Effector CD4-positive, alpha-beta T cell (primary cell): ENCODE results near the gene SLC46A3.
"Not testable (repeated sequence)": the region's sequence is repeated elsewhere in the genome, so short reads cannot be mapped to it uniquely, and the experiment has no call there.

Experiments
- DNase-seq: peaks from one replicate; pipeline ENCODE4 v3.0.0-alpha.2; 2020

The SLC46A3 gene

DNA sequence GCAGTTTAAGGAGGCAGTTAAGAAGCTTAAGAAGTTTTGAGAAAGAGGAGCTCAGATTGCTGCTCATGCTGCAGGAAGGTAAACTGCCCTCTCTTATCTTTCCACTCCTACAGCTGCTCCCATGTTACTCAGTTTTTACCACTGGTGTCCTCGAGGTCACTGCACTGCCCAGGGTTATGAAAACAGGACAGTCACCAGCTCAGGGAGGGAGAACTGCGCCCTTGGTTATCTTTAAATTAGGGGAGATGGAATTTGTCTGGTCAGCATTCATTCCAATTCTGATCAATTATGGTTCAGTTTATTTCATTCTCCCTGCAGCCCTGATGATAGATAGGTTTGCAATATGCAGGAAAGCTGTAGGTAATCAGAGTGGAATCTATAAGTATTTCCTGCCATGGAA lies 10.8 kb upstream of the SLC46A3 start:
- no peak for DNase-seq

DNA sequence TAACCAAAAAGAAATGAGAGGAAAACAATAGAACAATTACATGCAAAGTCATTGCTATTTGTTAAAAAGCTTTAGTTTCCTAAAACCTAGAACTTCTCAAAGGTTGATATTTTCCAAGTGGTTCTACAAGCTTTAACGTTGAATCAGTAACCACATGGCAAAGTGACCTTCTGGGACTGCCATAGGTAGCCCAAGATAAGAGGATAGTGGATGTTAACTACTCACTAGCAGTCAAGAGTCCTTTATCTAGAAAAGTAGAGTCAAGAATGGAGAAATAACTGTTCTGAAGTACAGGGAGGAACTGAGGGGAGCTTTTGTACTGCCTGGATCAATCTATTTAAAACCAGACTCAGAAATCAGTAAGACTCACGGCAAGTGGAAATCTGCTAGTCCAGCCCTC lies 9.9 kb upstream of the SLC46A3 start:
- no peak for DNase-seq

DNA sequence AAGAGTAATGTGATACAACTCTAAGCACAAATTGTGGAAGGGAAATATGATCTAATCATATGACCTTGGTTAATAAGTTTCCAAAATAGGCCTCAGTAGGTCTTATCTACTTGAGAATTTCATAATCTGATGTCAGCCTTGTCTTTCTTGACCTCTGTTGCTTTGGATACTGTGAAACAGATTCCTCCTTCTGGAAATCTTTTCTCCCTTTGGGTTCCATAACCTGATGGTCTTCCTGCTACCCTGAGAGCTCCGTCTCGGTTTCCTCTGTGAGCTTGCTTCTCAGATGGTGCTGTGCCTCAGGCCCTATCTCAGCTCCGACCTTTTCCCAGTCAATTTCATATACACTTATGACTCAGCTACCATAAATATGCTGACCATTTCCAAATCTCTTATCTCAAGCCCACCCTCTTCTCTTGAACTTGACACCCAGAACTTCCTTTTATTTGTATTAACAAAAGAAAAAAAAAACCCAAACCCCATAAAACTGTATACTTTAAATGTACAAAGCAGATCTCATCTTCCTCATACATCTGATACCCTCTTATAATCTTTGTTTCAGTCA lies 6.4 kb upstream of the SLC46A3 start:
- no peak for DNase-seq

DNA sequence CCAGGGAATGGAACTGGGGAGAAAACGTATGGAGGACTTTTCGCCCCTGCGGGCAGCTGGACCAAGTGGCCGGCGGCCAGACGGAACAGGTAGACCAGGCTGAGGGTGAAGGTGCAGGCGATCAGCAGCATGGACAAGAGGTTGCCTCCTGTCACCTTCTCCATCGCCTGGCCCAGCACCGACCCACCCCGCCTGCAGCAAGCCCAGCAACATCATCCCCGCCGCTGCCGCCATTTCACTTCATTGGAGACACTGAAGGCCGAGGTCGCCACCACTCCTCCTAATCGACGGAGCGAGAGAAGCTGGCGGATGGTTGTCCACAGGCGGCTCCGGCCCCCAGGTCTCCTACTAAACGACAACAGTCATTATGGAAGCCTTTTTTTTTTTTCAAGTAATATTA lies 5.0 kb upstream of the SLC46A3 start:
- no peak for DNase-seq

DNA sequence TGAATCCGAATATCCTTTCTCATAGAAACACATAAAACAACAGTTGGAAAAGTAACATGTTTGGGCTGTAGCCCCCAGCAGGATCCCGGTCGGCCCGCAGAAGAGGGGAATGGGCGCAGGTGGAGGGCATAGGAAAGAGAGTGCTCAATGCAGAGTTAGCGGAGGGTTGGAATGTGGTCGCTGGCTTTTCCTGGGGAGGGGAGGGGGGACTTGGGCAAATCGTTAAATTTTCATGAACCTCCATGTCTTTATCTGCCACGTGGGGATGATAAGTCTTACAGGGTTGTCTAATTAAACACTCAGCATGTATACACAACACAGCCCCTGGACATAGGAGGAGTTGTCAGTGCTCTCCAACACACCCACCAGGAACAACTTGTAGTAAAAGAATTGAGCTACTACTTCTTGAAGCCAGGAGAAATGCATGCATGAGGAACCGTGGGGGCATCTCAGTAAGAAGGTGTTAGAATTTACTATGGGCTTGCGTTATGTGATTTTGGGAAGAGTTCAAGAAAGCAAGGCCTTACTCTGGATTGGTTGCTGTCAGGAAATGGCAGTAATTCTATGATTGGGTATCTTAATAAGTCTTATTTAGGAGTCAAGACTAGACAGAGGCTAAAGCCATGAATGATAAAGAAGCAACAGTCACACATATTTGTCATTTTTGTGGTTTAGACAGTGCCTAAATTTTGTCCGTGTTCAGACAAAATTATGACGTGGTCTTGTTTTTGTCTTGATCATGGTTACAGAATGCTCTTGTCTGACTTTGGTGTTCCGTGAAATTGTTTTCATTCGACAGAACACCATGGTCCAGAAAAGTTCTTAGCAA lies 671 bp upstream of the SLC46A3 start:
- no peak for DNase-seq

DNA sequence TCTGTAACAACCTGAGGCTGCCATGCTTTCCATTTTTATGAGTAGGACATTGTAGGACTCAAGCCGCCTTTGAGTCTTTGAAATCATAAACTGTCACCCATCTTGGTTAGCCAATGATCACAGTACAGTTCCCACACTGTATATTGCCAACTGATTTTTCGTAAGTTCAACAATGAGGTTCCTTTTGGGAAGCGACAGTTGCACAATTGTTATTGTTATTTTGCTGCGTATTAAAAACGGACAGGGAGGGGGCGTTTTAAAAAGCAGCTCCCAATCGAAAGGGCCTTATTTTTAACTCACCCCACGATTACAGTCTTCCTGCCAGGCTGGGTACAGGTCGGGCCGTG lies 601 bp downstream of the SLC46A3 start:
- DNase-seq: no peak

DNA sequence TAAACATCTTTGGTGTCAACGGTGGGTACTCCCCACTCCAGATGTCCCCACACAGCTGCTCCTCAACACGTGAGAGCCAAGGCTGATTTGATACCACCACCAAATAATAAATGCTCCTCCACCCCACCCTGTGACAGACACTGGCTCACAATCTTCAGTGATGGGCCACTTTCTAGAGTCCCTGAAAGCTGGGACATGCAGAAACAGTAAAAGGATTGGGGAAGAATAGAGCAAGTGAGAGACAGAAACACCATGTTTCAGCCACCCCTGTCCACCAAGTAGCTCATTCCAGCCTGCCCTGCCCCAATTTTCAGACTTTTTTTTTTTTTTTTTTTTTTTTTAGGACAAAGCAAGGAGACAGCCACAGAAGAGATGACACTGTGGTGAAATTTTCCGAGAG lies 1.6 kb downstream of the SLC46A3 start:
- no peak for DNase-seq

DNA sequence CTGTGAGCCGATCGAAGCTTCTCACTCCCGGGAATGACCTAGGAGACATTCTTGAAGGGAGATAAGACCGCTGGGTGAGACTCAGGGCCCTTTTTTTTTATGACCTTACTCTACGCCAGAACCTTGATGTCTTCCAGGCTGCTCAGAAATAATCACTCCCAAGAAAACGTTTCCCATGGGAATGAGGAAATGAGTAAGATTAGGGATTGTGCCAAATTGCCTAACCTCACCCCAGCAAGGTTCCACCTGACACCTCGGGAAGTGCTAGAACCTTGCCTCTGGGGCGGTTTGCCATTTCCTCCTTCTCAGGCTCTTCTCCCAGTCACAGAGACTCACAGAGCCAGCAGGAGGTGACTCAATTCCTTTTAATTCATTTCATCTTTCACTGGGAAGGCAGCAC lies 2.3 kb downstream of the SLC46A3 start:
- DNase-seq: no peak

DNA sequence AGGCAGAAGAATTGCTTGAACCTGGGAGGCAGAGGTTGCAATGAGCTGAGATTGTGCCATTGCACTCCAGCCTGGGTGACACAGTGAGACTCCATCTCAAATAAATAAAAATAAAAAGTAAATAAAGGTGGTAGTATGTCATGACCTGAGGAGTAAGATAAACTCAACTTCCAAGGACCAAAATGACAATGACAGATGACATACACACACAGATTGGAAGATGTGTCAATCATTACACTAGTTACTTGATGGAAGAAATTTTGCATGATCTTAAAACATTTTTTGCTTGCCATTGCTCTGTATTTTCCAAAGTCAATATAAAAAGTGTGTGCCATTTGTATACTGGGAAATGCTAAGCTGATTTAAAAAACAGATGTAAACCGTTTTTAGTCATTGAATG lies 4.1 kb downstream of the SLC46A3 start:
- DNase-seq: no peak

DNA sequence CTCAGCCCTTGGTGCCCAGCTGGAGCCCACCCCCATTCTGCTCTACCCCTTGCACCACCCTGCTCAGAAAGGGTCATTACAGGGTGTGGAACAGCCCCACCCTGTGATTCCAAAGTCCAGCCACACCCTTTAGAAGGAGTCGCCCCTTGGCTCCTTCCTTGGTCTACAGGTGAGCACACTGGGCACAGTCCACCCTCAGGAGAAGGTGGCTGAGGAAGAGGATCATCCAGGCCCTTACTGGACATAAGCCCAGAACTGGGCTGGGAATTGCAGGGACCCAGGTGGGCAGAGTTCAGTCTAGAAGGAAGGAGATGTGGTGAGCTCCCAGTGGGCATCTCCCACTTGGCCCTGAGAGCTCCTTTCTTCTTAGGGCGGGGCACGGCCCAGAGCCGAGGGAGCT lies 8.6 kb downstream of the SLC46A3 start:
- DNase-seq: no peak

DNA sequence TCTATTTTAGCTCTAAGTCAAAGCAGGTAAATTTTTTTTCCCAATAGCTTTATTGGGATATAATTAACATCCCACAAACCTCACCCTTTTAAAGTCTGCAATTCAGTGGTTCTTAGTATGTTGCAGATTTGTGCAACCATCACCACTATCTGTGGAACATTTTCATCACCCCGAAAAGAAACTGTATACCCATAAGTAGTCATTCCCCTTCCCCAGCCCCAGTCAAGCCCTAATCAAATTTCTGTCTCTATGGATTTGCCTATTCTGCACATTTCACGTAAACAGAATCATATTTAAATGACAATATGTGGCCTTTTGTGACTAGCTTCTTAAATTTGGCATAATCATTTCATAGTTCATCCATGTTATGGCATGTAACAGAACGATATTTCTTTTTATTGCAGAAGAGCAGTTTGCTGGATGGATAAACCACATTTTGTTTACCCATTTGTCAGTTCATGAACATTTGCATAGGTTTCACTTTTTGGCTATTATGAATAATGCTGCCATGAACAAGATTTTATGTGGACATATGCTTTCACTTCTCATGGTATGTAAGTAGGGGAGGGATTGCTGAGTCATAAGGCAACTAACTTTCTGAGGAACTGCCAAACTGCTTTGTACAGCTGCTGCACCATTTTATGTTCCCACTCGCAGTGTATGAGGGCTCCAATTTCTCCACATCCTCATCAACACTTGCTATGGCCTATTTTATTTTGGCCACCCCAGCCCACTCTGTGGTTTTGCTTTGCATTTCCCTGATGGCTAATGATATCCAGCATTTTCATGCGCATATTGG lies 10.9 kb downstream of the SLC46A3 start:
- no peak for DNase-seq

DNA sequence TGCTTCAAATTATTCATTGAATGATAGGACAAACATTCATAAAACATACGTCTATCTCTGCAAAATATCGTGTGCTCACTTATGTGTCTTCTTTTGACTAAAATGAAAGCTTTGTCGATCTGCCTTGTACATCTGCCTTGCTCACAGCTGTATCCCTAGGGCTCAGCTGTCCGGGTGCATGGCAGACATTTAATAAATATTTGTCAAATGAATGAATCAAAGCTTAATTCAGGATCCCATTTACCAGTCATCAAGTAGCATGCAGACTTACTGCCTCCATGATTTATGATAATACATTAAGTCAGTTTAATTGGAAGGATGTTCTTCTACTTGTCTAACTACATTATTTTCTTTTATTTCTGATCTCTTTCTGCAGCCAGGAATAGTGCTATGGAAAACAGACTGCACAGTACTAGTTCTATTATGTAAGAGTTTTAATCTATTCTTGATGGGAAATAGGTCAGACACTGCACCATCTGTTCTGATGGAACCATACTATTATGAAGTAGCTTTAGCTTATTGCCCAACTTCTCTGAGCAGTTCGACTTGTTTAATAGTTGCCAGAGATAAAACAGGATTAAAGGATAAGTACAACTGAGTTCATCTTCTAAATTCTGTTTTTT lies 13.2 kb downstream of the SLC46A3 start:
- DNase-seq: no peak

DNA sequence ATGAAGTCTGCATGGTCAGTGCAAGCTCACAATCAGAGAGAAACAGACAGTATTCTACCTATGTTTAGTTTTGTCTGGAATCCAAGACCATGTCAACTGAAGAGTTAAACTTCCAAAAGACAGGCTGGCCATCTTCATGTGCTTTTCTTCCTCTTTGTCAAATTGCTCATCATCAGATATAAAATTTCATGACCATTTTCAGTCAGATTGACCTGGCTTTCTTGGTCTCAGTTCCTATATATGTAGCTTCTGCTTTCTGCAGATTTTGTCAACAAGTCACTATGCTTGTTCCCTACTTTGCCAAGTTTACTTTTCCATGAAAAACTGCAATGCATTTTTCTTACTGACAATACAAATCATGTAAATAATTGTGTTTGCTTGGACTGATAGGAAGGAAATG lies 13.9 kb downstream of the SLC46A3 start:
- DNase-seq: no peak

DNA sequence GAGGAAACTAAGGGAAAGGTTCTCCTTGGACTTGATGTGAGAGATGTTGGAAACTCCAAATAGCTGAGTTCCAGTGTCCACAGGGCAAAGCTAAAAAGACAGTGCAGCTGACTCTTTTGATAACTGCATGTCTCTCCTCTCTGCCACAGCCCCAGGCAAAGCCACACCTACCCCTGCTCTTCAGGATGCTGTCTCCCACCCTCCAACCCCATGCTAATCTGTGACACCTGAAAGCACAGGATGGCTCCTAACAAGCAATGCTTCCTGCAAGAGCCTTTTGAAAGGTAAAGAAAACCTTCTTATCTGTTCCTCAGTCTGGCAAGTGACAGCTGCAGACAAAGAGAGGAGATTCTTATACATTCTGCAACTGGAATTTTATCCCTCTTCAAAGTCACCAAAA lies 14.5 kb downstream of the SLC46A3 start:
- DNase-seq: no peak

DNA sequence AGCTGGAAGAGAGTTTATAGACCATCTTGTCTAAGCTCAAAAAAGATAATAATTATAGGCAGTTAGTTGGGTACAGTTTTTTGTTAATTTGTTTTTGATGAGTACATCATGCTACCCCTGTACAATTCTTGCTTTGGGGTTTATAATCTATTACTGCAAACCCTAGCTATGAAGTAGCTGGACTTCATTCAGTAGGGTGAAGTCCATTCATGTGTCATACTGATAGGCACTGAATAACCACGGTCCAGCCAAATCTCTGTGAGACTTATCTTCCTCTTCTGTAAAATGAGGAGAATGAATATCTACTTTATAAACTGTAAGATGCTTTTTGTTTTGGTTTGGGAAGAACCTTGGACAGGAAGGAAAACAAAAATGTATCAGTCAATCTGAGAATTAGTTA lies 19.5 kb downstream of the SLC46A3 start:
- no peak for DNase-seq

DNA sequence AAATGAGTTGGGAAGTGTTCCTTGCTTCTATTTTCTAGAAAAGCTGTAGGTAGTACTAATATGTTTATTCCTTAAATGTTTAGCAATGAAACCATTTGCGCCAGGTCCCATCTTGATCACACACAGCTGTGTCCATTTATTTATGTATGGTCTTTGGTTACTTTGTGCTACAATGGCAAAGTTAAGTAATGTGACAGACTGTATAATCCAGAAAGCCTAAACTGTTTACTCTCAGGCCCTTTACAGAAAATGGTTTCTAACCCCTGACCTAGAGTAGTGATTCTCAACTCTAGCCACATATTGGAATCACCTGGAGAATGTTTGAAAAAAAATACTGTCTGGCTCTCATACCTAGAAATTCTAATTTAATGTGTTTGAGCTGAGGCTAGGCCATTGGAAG lies 21.3 kb downstream of the SLC46A3 start:
- no peak for DNase-seq

DNA sequence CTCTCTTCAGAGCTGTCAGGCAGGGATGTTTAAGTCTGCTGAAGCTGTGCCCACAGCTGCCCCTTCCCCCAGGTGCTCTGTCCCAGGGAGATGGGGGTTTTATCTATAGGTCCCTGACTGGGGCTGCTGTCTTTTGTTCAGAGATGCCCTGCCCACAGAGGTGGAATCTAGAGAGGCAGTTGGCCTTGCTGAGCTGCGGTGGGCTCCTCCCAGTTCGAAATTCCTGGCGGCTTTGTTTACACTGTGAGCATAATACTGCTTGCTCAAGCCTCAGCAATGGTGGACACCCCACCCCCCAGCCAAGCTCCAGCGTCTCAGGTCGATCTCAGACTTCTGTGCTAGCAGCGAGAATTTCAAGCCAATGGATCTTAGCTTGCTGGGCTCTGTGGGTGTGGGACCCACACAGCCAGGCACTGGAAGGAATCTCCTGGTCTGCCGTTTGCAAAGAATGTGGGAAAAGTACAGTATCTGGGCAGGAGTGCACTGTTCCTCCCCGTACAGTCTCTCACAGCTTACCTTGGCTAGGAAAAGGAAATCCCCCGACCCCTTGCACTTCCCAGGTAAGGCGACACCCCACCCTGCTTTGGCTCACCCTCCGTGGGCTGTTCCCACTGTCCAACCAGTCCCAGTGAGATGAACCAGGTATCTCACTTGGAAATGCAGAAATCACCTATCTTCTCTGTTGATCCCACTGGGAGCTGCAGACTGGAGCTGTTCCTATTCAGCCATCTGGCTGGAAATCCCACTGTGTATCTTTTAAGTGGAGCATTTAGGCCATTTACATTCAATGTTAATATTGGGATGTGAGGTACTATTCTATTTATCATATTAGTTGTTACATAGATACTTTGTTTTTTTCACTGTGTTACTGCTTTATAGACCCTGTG lies 24.9 kb downstream of the SLC46A3 start:
- DNase-seq: not testable (repeated sequence)

DNA sequence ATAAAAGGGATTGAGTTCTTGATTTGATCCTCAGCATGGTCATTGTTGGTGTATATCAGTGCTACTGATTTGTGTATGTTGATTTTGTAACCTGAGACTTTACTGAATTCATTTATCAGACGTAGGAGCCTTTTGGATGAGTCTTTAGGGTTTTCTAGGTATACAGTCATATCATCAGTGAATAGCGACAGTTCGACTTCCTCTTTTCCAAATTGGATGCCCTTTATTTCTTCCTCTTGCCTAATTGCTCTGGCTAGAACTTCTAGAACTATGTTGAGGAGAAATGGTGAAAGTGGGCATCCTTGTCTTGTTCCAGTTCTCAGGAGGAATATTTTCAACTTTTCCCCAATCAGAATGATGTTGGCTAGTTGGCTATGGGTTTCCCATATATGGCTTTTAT lies 32.9 kb downstream of the SLC46A3 start:
- DNase-seq: no peak

DNA sequence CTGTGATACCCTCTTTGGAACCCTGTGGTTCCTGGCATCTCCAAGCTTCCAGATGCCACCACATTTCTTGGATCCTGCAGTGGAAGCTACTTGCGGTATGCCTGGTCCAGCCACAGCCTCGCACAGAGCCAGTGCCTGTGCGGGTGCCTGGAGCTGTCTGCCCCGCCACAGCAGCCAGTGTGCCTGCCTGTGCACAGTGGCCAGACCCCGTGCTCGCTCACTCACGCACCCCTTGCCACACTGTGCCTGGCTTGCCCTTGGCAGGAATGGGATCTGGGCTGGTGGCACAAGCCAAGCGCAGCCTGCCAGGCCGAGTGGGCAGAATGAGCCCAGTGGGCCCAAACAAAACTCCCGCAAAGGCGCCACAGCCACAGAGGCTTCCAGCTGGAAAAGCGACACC lies 33.7 kb downstream of the SLC46A3 start:
- DNase-seq: no peak

DNA sequence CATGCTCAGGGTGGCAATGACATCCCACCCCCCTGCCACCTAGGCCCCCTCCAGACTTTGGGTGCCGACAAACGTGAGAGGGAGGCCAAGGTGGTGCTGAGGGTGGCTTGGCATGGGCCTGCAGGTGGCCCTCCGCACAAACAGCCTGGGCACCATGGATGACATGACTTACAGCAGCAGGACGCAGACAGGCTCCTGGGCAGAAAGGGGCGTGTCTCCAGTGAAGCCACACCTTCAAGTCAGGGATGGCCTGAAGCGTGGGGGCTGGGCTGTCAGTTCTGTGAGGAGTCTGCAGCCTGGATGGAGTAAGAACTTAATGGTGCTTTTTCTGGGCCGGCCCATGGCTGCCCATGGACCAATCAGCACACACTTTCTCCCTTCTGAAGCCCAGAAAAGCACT lies 34.5 kb downstream of the SLC46A3 start:
- DNase-seq: no peak

DNA sequence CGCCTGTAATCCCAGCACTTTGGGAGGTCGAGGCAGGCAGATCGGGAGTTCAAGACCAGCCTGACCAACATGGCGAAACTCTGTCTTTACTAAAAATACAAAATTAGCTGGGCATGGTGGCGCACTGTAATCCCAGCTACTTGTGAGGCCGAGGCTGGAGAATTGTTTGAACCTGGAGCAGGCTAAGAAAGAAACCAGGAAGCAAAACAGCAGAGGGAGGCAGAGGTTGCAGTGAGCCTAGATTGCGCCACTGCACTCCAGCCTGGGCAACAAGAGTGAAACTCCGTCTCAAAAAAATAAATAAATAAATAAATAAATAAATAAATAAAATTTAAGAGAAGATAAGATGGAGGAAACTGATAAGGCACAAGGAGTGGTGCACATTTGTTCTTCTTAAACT lies 35.6 kb downstream of the SLC46A3 start:
- not testable (repeated sequence) for DNase-seq

DNA sequence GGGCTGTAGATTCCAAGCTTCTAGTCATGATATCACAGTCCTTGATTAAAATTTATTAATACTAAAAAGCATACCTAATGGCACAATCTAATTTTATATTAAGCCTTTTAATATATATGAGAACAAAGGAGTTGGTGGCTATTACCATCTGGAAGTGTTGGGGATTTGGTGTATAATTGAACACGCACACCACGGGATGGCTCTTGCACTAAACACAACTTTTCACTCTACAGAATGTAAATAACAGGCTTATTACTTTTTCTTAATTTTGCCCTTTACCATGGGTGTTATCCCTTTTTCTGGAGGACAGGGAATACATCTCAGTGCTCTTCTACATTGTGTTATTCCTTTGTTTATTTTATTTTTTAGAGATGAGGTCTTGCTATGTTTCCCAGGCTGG lies 38.2 kb downstream of the SLC46A3 start:
- no peak for DNase-seq

DNA sequence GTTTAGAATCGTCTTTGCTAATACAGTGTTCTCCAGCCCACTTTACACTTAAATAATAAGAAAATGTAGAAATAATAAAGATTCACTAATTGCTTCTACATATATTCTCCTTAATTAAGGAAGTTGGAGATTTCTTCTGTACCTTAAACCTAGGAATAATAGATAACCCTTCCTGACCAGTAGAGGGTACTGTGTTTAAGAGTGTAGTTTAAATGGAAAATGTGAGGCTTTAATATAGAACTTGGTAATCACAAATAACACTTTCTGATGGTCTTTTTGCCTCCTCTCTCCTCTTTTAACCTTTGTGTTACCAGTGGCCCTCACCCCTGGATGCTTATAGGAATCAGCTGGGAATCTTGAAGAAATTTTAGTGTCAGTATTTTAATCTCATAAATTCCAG lies 39.1 kb downstream of the SLC46A3 start:
- DNase-seq: no peak
